22Rv1 (cell line): ENCODE measurements around the gene DTX2.
"Not testable (repeated sequence)": the region's sequence is repeated elsewhere in the genome, so short reads cannot be mapped to it uniquely, and the experiment has no call there.

Experiments used
- H3K27ac ChIP-seq: fragments of 450-650 bp; 2 replicates; pipeline ENCODE4 v1.5.1; 2017
- ZFX ChIP-seq: fragments of 450-650 bp; IDR thresholded peaks from 2 replicates; pipeline ENCODE4 v1.6.1; 2017; ENCODE audit warnings: antibody characterized with exemption, borderline replicate concordance
- TF ChIP-seq, protein P1 (sequence below): fragments of 450-650 bp; IDR thresholded peaks from 2 replicates; pipeline ENCODE4 v1.5.1; 2017; ENCODE audit warnings: mild to moderate bottlenecking

DTX2 gene

GRCh38 chr7:76514926-76515771 lies 53.6 kb downstream of the DTX2 start:
- no peak for TF ChIP-seq ZFX
- TF ChIP-seq, protein P1, sequence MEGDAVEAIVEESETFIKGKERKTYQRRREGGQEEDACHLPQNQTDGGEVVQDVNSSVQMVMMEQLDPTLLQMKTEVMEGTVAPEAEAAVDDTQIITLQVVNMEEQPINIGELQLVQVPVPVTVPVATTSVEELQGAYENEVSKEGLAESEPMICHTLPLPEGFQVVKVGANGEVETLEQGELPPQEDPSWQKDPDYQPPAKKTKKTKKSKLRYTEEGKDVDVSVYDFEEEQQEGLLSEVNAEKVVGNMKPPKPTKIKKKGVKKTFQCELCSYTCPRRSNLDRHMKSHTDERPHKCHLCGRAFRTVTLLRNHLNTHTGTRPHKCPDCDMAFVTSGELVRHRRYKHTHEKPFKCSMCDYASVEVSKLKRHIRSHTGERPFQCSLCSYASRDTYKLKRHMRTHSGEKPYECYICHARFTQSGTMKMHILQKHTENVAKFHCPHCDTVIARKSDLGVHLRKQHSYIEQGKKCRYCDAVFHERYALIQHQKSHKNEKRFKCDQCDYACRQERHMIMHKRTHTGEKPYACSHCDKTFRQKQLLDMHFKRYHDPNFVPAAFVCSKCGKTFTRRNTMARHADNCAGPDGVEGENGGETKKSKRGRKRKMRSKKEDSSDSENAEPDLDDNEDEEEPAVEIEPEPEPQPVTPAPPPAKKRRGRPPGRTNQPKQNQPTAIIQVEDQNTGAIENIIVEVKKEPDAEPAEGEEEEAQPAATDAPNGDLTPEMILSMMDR: no peak
- H3K27ac ChIP-seq: no peak overlapping the region

- no peak overlapping the region for H3K27ac ChIP-seq
- TF ChIP-seq, protein P1: peak; percentile 99
- TF ChIP-seq ZFX: no peak
These were observed 54.5 kb downstream of the DTX2 start for GRCh38 chr7:76515999-76516443.

GRCh38 chr7:76516932-76517331 lies 55.4 kb downstream of the DTX2 start:
- not testable (repeated sequence) for H3K27ac ChIP-seq

GRCh38 chr7:76526183-76526582 lies 64.7 kb downstream of the DTX2 start:
- H3K27ac ChIP-seq: not testable (repeated sequence)

- not testable (repeated sequence) for H3K27ac ChIP-seq
These were observed 70.1 kb downstream of the DTX2 start for GRCh38 chr7:76531643-76532042.

- not testable (repeated sequence) for H3K27ac ChIP-seq
These were observed 81.7 kb downstream of the DTX2 start, which contains the start of gene SPDYE16 for GRCh38 chr7:76543197-76543596. Gene SPDYE16, minus strand, starts transcription at chr7:76543297. Its CDS starts 1,838 bp downstream, at chr7:76541459.

- TF ChIP-seq, protein P1: 0 out of 2 replicates have a peak, but pooled peaks have one; percentile 10
- H3K27ac ChIP-seq: peak overlapping the region; percentile 69
These were observed 87.7 kb downstream of the DTX2 start for GRCh38 chr7:76549025-76549854.

DNA sequence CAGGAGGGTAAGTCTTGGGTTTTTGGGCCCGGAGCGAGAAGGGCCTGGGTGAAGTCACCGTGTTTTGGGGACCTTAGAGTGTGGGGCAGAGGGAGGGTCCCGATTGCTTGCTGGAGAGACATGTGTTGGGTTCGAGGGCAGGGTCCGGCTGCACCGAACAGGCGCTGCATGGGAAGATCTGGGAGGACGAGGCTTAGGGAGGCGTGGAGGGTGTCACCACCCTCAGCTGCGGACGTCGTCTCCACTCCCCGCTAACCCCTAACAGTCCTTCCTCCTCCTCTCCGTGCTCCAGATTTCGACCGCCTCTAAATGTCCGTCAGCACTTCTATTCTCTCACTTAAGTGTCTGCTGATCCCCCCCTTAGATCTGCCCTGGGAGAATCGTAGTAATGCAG lies 88.3 kb downstream of the DTX2 start:
- peak overlapping the region; percentile 69 for H3K27ac ChIP-seq

DNA sequence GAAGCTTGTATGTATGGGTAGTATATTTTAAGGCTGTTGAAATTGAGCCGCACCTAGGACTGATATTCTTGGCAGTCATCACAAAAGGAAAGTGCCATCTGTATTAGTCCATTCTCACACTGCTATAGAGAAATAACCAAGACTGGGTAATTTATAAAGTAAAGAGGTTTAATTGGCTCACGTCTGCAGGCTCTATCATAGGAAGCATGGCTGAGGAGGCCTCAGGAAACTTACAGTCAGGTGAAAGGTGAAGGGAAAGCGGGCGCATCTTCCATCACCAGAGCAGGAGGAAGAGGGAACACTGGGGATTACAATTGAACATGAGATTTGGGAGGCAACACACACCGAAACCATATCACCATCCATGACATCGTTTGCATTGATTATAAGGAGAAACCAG lies 90.5 kb downstream of the DTX2 start:
- H3K27ac ChIP-seq: not testable (repeated sequence)
